Measurements from ENCODE around the gene CFHR5.

DNA sequence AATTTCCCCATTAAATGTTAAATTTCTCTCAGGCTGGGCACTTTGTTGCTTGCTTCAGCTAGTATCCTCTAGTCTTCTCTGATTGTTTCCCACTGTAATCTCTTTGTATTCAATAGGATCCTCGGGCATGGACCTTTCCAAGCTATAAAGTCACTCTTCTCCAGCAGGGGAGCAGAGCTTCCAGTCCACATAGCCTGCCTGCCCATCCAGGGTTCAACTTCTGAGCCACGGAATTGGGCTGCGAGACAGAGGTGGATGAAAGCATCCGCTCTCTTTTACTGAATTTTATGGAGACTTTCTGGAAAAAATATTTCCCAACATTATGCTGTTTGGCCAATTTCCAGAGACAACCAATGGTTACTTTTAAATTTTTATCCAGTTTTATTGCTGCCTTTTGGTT lies 1.1 kb upstream of the CFHR5 start:
- TF ChIP-seq GATA2 (IDR thresholded peaks at IDR 0.05; ENCODE audit: low read depth, low read length) (no peak), GATA3 (IDR thresholded peaks at IDR 0.05; ENCODE audit: low read depth, low read length) (no peak)

Measured in SH-SY5Y (cell line).